Thyroid gland (tissue), 4 donors: ENCODE results near the gene RASD1. TPM values are rescaled to one million over a fixed set of nuclear protein-coding genes. Genes with fewer than 3 reads are reported as not detected.

Experiments
- DNase-seq, 2 donors: peaks; one replicate each; pipeline ENCODE4 v3.0.0-alpha.2; 2019
- H3K27ac ChIP-seq, 3 donors: fragments of 200-600 bp; sonication (generic); 1 replicate in 2 of 3; 2 replicates in 1 of 3; pipeline ENCODE4 v1.5.1; 2016 to 2019; ENCODE audit warnings: mild to moderate bottlenecking in 1 of 3, moderate library complexity in 1 of 3
- H3K27me3 ChIP-seq: fragments of 200-600 bp; sonication (generic); one replicate; pipeline ENCODE4 v1.5.1; 2019
- H3K36me3 ChIP-seq, 2 donors: fragments of 200-600 bp; sonication (generic); one replicate each; pipeline ENCODE4 v1.5.1; 2016 to 2019
- H3K4me1 ChIP-seq, 2 donors: fragments of 200-600 bp; sonication (generic); one replicate each; pipeline ENCODE4 v1.5.1; 2017 to 2019
- H3K4me3 ChIP-seq, 3 donors: fragments of 200-600 bp; sonication (generic); replicated peaks in 1 of 3; 1 replicate in 2 of 3; 2 replicates in 1 of 3; pipeline ENCODE4 v1.5.1; 2016; ENCODE audit warnings: mild to moderate bottlenecking in 1 of 3
- H3K9me3 ChIP-seq: fragments of 200-600 bp; sonication (generic); one replicate; pipeline ENCODE4 v1.5.1; 2017
- POLR2A ChIP-seq, 2 donors: fragments of 450-650 bp; IDR thresholded peaks; one replicate each; pipeline ENCODE4 v1.6.1; 2017; ENCODE audit warnings: antibody characterized with exemption in 2 of 2, mild to moderate bottlenecking in 2 of 2, moderate library complexity in 1 of 2
- WGBS, 2 donors: methylation state at CpG; one replicate each; pipeline ENCODE4 v1.1.5; 2017; 5-methylcytosine and 5-hydroxymethylcytosine counted together
- intact Hi-C: fragments of 100-400 bp; cut with DNase I; formaldehyde crosslinking; loops from one replicate; pipeline ENCODE4 v1.15.1; 2023
- total RNA-seq, 4 donors: library from RNA; depleted of rRNA; stranded (reverse); fragments of >200 nt; gene quantifications; one replicate each; pipeline ENCODE4 v1.2.3, GENCODE V29; 2016
- TF ChIP-seq, protein P1 (sequence below), 6 experiments: fragments of 200-600 bp in 3 of 6; fragments of 450-650 bp in 3 of 6; sonication (generic) in 3 of 6; IDR thresholded peaks; one replicate each; pipeline ENCODE4 v1.5.1; 2016 to 2019; ENCODE audit warnings: antibody characterized with exemption in 6 of 6, mild to moderate bottlenecking in 2 of 6, inconsistent platforms in 1 of 6, moderate library complexity in 1 of 6

RASD1 gene
- total RNA-seq: 100 to 1,000 TPM; 114 to 149 (median 141) TPM

GRCh38 chr17:17496189-17497064 lies at the start of gene RASD1:
TSS of gene RASD1 (minus strand) at chr17:17496395. CDS start at chr17:17496181, 214 bp downstream.
- H3K4me1 ChIP-seq: peaks cover 7 to 18% of the 10 kb centered on the region in 2 donors
- peak within 1 kb of the TSS; percentile 85 to 96 (median 94) for H3K27ac ChIP-seq
- peaks cover 17 to 18% of the 10 kb centered on the region in 2 donors for H3K36me3 ChIP-seq
- peak; percentile 99 to 100 for TF ChIP-seq POLR2A (IDR thresholded peaks at IDR 0.05)
- TF ChIP-seq, protein P1, sequence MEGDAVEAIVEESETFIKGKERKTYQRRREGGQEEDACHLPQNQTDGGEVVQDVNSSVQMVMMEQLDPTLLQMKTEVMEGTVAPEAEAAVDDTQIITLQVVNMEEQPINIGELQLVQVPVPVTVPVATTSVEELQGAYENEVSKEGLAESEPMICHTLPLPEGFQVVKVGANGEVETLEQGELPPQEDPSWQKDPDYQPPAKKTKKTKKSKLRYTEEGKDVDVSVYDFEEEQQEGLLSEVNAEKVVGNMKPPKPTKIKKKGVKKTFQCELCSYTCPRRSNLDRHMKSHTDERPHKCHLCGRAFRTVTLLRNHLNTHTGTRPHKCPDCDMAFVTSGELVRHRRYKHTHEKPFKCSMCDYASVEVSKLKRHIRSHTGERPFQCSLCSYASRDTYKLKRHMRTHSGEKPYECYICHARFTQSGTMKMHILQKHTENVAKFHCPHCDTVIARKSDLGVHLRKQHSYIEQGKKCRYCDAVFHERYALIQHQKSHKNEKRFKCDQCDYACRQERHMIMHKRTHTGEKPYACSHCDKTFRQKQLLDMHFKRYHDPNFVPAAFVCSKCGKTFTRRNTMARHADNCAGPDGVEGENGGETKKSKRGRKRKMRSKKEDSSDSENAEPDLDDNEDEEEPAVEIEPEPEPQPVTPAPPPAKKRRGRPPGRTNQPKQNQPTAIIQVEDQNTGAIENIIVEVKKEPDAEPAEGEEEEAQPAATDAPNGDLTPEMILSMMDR (IDR thresholded peaks at IDR 0.05): peak; percentile 31 to 99 (median 94)
- H3K27me3 ChIP-seq: no peaks in the 10 kb centered on the region
- no peaks in the 10 kb centered on the region for H3K9me3 ChIP-seq
- DNase-seq: peak; percentile 91
- intact Hi-C loops: loop anchor here (5.0 kb wide), 2 partner anchors 71 to 139 kb away; no protein-coding TSS in a partner anchor
- 0 to 1% methylated on average over 27 to 46 of the region's 93 CpGs for WGBS, 2 donors
- peak within 1 kb of the TSS; percentile 9 to 80 (median 76) for H3K4me3 ChIP-seq

- Histone ChIP-seq H3K9me3 (no peaks in the 10 kb centered on the region), H3K27me3 (no peaks in the 10 kb centered on the region), H3K4me1 (no peaks in the 10 kb centered on the region), H3K4me3 (no peak overlapping the region), H3K27ac (no peak overlapping the region), H3K36me3 (no peaks in the 10 kb centered on the region)
- 75 to 92% methylated on average over 1 to 5 of the region's 7 CpGs for WGBS, 2 donors
- intact Hi-C loops: no loop called here
- no peak for DNase-seq
- TF ChIP-seq, protein P1 (IDR thresholded peaks at IDR 0.05): no peak
- TF ChIP-seq POLR2A (IDR thresholded peaks at IDR 0.05): no peak
These were observed 49.8 kb upstream of the RASD1 start for GRCh38 chr17:17545984-17546383.

DNA sequence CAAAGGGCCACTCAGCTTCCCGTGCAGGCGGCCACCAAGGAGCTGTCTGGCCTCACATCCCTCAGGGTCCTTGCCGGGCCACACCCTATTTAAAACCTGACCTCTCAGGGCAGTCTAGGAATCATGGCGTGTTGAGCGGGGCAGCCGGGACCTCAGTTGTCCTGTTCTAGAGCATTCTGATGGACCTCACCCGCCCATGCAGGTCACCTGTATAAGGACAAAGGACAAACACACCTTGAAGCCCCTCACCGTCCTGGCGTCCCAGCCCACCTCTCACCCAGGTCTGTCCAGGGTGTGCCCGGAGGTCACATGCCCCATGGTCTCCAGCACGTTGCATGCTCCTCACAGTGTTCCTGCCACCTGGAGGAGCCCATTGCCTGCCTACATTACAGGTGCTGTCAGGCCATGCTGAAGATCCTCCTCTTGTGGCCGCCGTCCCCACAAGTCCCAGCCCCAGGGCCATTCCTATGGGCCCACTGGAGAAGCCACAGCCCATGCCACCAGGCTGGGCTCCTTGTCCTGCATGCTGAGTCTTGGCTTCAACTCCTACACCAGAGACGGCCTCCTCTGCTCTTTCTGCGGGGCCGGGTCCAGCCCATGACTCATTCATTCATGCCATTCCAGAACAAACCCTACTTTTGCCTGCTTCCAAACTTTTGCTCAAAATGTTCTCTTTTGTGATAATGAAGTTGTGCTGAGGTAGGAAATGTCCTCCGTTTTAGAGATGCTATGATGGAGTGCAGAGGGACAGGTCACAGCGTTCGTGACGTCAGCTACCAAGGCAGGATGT lies 49.0 kb upstream of the RASD1 start:
- DNase-seq: no peak
- no peak for TF ChIP-seq POLR2A (IDR thresholded peaks at IDR 0.05)
- TF ChIP-seq, protein P1 (IDR thresholded peaks at IDR 0.05): no peak
- Histone ChIP-seq H3K27ac (no peak overlapping the region), H3K4me1 (no peaks in the 10 kb centered on the region), H3K9me3 (no peaks in the 10 kb centered on the region), H3K27me3 (no peaks in the 10 kb centered on the region), H3K4me3 (no peak overlapping the region), H3K36me3 (no peaks in the 10 kb centered on the region)
- 90 to 91% methylated on average over 17 to 18 of the region's 20 CpGs for WGBS, 2 donors
- intact Hi-C loops: no loop called here

DNA sequence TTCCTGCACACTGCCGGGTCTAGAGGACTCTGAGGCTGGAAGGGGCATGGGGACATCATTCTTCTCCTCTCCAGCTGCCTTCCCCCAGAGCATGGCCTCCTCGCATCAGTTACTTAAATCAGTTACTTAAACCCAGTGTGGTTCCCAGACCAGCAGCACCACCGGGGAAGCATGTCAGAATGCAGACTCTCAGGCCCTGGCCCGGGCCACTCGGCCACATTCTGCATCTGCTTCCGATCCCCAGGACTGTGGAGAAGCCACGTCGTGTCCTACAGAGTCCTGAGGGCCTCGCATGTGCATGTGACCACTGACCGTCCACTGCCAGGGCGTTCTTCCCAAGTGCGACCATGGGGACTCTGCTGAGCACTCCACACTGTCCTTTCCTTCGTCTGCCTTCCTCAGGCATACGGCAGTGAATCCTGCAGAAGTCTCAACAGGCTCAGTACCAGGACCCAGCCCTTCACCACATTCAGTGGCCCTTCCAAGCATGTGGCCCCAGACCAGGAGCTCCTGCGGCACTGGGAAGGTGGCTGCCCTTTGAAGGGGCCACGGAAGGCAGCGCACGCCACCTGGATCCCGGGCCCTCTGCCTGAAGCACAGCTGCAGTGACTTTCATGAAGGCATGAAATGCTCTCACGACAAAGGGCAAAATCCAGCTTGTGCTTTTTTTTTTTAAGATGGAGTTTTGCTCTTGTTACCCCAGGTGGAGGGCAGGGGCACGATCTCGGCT lies 46.9 kb upstream of the RASD1 start:
- Histone ChIP-seq H3K9me3 (no peaks in the 10 kb centered on the region), H3K4me3 (no peak overlapping the region), H3K27ac (no peak overlapping the region), H3K36me3 (no peaks in the 10 kb centered on the region), H3K27me3 (no peaks in the 10 kb centered on the region), H3K4me1 (no peaks in the 10 kb centered on the region)
- no peak for DNase-seq
- WGBS, 2 donors: 95% methylated on average over 19 to 21 of the region's 22 CpGs
- no peak for TF ChIP-seq POLR2A (IDR thresholded peaks at IDR 0.05)
- intact Hi-C loops: no loop called here

GRCh38 chr17:17541640-17542001 lies 45.4 kb upstream of the RASD1 start:
- Histone ChIP-seq H3K9me3 (no peaks in the 10 kb centered on the region), H3K4me1 (peaks cover 0 to 2% of the 10 kb centered on the region in 2 donors), H3K27me3 (no peaks in the 10 kb centered on the region), H3K4me3 (no peak overlapping the region), H3K27ac (no peak overlapping the region), H3K36me3 (no peaks in the 10 kb centered on the region)
- TF ChIP-seq POLR2A (IDR thresholded peaks at IDR 0.05): no peak
- TF ChIP-seq, protein P1 (IDR thresholded peaks at IDR 0.05): no peak
- intact Hi-C loops: no loop called here
- 83 to 85% methylated on average over 5 of the region's 5 CpGs for WGBS, 2 donors
- DNase-seq: no peak
